ENCODE results near the gene ARHGAP4.

The ARHGAP4 gene

GRCh38 chrX:153931748-153932147 is 5.7 kb upstream of the ARHGAP4 start:
- H3K4me3 ChIP-seq (ENCODE audit: low read length): no peak overlapping the region
- no peak for TF ChIP-seq ZNF274 (IDR thresholded peaks at IDR 0.05; ENCODE audit: low read depth, low read length)

- no peak for TF ChIP-seq ZNF274 (IDR thresholded peaks at IDR 0.05; ENCODE audit: low read depth, low read length)
- no peak overlapping the region for H3K4me3 ChIP-seq (ENCODE audit: low read length)
Observed at GRCh38 chrX:153931151-153931550, 5.1 kb upstream of the ARHGAP4 start.

GRCh38 chrX:153930011-153930910 is 4.2 kb upstream of the ARHGAP4 start:
- no peak overlapping the region for H3K4me3 ChIP-seq (ENCODE audit: low read length)
- TF ChIP-seq ZNF274 (IDR thresholded peaks at IDR 0.05; ENCODE audit: low read depth, low read length): no peak

GRCh38 chrX:153929576-153929975 is 3.5 kb upstream of the ARHGAP4 start:
- no peak overlapping the region for H3K4me3 ChIP-seq (ENCODE audit: low read length)
- no peak for TF ChIP-seq ZNF274 (IDR thresholded peaks at IDR 0.05; ENCODE audit: low read depth, low read length)

GRCh38 chrX:153928846-153929245 is 2.8 kb upstream of the ARHGAP4 start:
- peak overlapping the region; percentile 45; the same call in 1 of the 2 replicates for H3K4me3 ChIP-seq (ENCODE audit: low read length)
- TF ChIP-seq ZNF274 (IDR thresholded peaks at IDR 0.05; ENCODE audit: low read depth, low read length): no peak

- H3K4me3 ChIP-seq (ENCODE audit: low read length): peak overlapping the region; percentile 55; the same call in 1 of the 2 replicates
- TF ChIP-seq ZNF274 (IDR thresholded peaks at IDR 0.05; ENCODE audit: low read depth, low read length): no peak
Observed at GRCh38 chrX:153927922-153928760, 2.1 kb upstream of the ARHGAP4 start.

- no peak for TF ChIP-seq ZNF274 (IDR thresholded peaks at IDR 0.05; ENCODE audit: low read depth, low read length)
Observed at GRCh38 chrX:153927672-153927921, 1.5 kb upstream of the ARHGAP4 start.

GRCh38 chrX:153926858-153927671 is 1.0 kb upstream of the ARHGAP4 start:
- H3K4me3 ChIP-seq (ENCODE audit: low read length): peak overlapping the region; percentile 55; the same call in 1 of the 2 replicates
- no peak for TF ChIP-seq ZNF274 (IDR thresholded peaks at IDR 0.05; ENCODE audit: low read depth, low read length)

More at GRCh38 chrX:153927672-153927921, 1.5 kb upstream of the ARHGAP4 start:
- H3K4me3 ChIP-seq (ENCODE audit: low read length): peak overlapping the region; percentile 55; the same call in 1 of the 2 replicates

GRCh38 chrX:153926552-153926857 is 441 bp upstream of the ARHGAP4 start:
- no peak for TF ChIP-seq ZNF274 (IDR thresholded peaks at IDR 0.05; ENCODE audit: low read depth, low read length)
- peak overlapping the region; percentile 74; the same call in 1 of the 2 replicates for H3K4me3 ChIP-seq (ENCODE audit: low read length)

- peak overlapping the region; percentile 74; the same call in 1 of the 2 replicates for H3K4me3 ChIP-seq (ENCODE audit: low read length)
Observed at GRCh38 chrX:153925387-153925738, 701 bp downstream of the ARHGAP4 start.

GRCh38 chrX:153924149-153924861 is 1.8 kb downstream of the ARHGAP4 start:
- peak overlapping the region; percentile 74; the same call in 1 of the 2 replicates for H3K4me3 ChIP-seq (ENCODE audit: low read length)
- no peak for TF ChIP-seq ZNF274 (IDR thresholded peaks at IDR 0.05; ENCODE audit: low read depth, low read length)

More at GRCh38 chrX:153925387-153925738, 701 bp downstream of the ARHGAP4 start:
- no peak for TF ChIP-seq ZNF274 (IDR thresholded peaks at IDR 0.05; ENCODE audit: low read depth, low read length)

GRCh38 chrX:153922932-153923857 is 2.9 kb downstream of the ARHGAP4 start:
- no peak overlapping the region; the same call in 1 of the 2 replicates for H3K4me3 ChIP-seq (ENCODE audit: low read length)
- TF ChIP-seq ZNF274 (IDR thresholded peaks at IDR 0.05; ENCODE audit: low read depth, low read length): no peak
